HG03280 (cell line): ENCODE data around the gene NHSL2.
A peak's percentile ranks its signal among the peaks of the same experiment; 100 is the strongest.
"Not testable (repeated sequence)": the region's sequence is repeated elsewhere in the genome, so short reads cannot be mapped to it uniquely, and the experiment has no call there.

Experiments used
- ATAC-seq: cut with Tn5 transposase; IDR thresholded peaks from one replicate; pipeline ENCODE4 v1.9.1; 2021; ENCODE audit warnings: mild to moderate bottlenecking, moderate library complexity; ENCODE audit not compliant: unreplicated experiment

The NHSL2 gene

GRCh38 chrX:72146527-72146926 lies 235.9 kb downstream of the NHSL2 start:
- no peak for ATAC-seq

- ATAC-seq: no peak
Observed at GRCh38 chrX:72158773-72159172, 248.1 kb downstream of the NHSL2 start.

- no peak for ATAC-seq
Observed at GRCh38 chrX:72159769-72160168, 249.1 kb downstream of the NHSL2 start.

- no peak for ATAC-seq
Observed at GRCh38 chrX:72165551-72165950, 254.9 kb downstream of the NHSL2 start.

GRCh38 chrX:72169008-72169728 lies 258.5 kb downstream of the NHSL2 start:
- no peak for ATAC-seq

GRCh38 chrX:72176289-72176688 lies 265.6 kb downstream of the NHSL2 start:
- ATAC-seq: not testable (repeated sequence)

GRCh38 chrX:72176981-72177380 lies 266.3 kb downstream of the NHSL2 start:
- ATAC-seq: no peak

- ATAC-seq: no peak
Observed at GRCh38 chrX:72180539-72180938, 269.9 kb downstream of the NHSL2 start.

GRCh38 chrX:72181178-72182125 lies 270.8 kb downstream of the NHSL2 start, which contains the start of gene PIN4:
Gene PIN4 (plus strand): TSS chrX:72181757. CDS start chrX:72181786, 29 bp downstream.
- ATAC-seq: peak; percentile 98

GRCh38 chrX:72182924-72183323 lies 272.3 kb downstream of the NHSL2 start:
- ATAC-seq: no peak

GRCh38 chrX:72201836-72202536 lies 291.3 kb downstream of the NHSL2 start:
- no peak for ATAC-seq
